Ovary (tissue), 3 donors: ENCODE measurements around the gene ZC4H2.

Experiments used
- POLR2A ChIP-seq: fragments of 450-650 bp; IDR thresholded peaks from one replicate; pipeline ENCODE4 v1.6.1; 2017; ENCODE audit warnings: antibody characterized with exemption, mild to moderate bottlenecking, moderate library complexity
- TF ChIP-seq, protein P1 (sequence below), 3 donors: fragments of 450-650 bp in 2 of 3; fragments of 200-600 bp in 1 of 3; IDR thresholded peaks; one replicate each; pipeline versions ENCODE4 v1.5.1 to v1.8.0; 2016 to 2022; ENCODE audit warnings: antibody characterized with exemption in 3 of 3, mild to moderate bottlenecking in 1 of 3
- donor health status: DM: no; HTN: no; CAD: no.

DNA sequence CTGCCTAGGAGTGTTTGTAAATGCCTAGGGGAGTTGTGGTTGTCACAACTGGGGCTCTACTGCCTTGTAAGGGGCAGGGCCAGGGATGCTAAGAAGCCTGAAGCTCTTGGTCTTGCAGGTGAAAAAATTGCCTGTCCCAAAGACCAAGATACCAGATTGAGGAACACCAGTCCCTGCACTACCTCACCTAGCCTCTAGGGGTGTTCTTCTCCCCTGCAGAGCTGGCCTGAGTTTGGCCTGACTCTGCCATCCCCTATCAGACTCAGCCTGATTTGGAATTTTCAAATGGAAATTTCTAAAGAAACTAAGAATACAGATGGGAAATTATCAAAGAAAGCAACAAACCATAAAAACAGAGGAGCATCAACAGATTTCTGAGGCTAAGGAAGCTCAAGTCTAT, 90.4 kb downstream of the ZC4H2 start:
- TF ChIP-seq, protein P1, sequence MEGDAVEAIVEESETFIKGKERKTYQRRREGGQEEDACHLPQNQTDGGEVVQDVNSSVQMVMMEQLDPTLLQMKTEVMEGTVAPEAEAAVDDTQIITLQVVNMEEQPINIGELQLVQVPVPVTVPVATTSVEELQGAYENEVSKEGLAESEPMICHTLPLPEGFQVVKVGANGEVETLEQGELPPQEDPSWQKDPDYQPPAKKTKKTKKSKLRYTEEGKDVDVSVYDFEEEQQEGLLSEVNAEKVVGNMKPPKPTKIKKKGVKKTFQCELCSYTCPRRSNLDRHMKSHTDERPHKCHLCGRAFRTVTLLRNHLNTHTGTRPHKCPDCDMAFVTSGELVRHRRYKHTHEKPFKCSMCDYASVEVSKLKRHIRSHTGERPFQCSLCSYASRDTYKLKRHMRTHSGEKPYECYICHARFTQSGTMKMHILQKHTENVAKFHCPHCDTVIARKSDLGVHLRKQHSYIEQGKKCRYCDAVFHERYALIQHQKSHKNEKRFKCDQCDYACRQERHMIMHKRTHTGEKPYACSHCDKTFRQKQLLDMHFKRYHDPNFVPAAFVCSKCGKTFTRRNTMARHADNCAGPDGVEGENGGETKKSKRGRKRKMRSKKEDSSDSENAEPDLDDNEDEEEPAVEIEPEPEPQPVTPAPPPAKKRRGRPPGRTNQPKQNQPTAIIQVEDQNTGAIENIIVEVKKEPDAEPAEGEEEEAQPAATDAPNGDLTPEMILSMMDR (IDR thresholded peaks at IDR 0.05): no peak
- no peak for TF ChIP-seq POLR2A
